OCI-LY7 (cell line): ENCODE data around the gene NPR3. TPM values are rescaled to one million over a fixed set of nuclear protein-coding genes. Genes with fewer than 3 reads are reported as not detected.
"Not testable (repeated sequence)": the region's sequence is repeated elsewhere in the genome, so short reads cannot be mapped to it uniquely, and the experiment has no call there.

ENCODE experiments used
- BruUV-seq: library from RNA; stranded (reverse); fragments of 400-500 nt; replicated peaks from 2 replicates; lab custom pipeline; 2021; lab: Mats Ljungman, UMichigan
- CTCF ChIA-PET: fragments of 300-600 bp; sonication (Branson Sonifier 250); formaldehyde crosslinking; loops from one replicate; lab custom pipeline; 2022; ENCODE audit warnings: antibody characterized with exemption; ENCODE audit not compliant: unreplicated experiment; lab: Charles Lee
- POLR2A ChIA-PET: fragments of 300-600 bp; sonication (Branson Sonifier 250); formaldehyde crosslinking; loops from one replicate; lab custom pipeline; 2022; ENCODE audit warnings: antibody characterized with exemption; lab: Charles Lee
- DNase-seq: peaks from one replicate; pipeline ENCODE4 v3.0.0-alpha.2; 2015; ENCODE audit warnings: low spot score
- H2AFZ ChIP-seq: fragments of 200-600 bp; sonication (generic), shearing (Covaris generic); 2 replicates; pipeline ENCODE4 v1.6.1; 2014; ENCODE audit warnings: mild to moderate bottlenecking, antibody characterized with exemption, low read length, moderate library complexity
- H3K27ac ChIP-seq: fragments of 200-600 bp; sonication (generic); 2 replicates; pipeline ENCODE4 v1.5.1; 2014; ENCODE audit warnings: mixed run types, low read depth, mild to moderate bottlenecking, moderate library complexity, low read length, inconsistent platforms; ENCODE audit not compliant: poor library complexity, severe bottlenecking
- H3K36me3 ChIP-seq: fragments of 200-600 bp; sonication (generic); 2 replicates; pipeline ENCODE4 v1.6.1; 2014; ENCODE audit warnings: mild to moderate bottlenecking, antibody characterized with exemption, low read length, moderate library complexity, mixed read lengths; ENCODE audit not compliant: insufficient read depth
- H3K4me1 ChIP-seq: fragments of 200-600 bp; sonication (generic); 2 replicates; pipeline ENCODE4 v1.5.1; 2014; ENCODE audit warnings: mild to moderate bottlenecking, low read length; ENCODE audit not compliant: insufficient read depth, poor library complexity, severe bottlenecking
- H3K4me2 ChIP-seq: fragments of 200-600 bp; sonication (generic); 2 replicates; pipeline ENCODE4 v1.6.1; 2014; ENCODE audit warnings: mild to moderate bottlenecking, low read length
- H3K4me3 ChIP-seq: fragments of 200-600 bp; sonication (generic); 2 replicates; pipeline ENCODE4 v1.5.1; 2014; ENCODE audit warnings: mild to moderate bottlenecking, low read depth, low read length; ENCODE audit not compliant: poor library complexity, severe bottlenecking
- H3K79me2 ChIP-seq: fragments of 200-600 bp; sonication (generic); 2 replicates; pipeline ENCODE4 v1.6.1; 2016; ENCODE audit warnings: low read depth, mild to moderate bottlenecking, low read length, moderate library complexity, mixed read lengths; ENCODE audit not compliant: insufficient read depth
- H3K9me2 ChIP-seq: fragments of 200-600 bp; sonication (generic); 2 replicates; pipeline ENCODE4 v1.6.1; 2016; ENCODE audit warnings: mild to moderate bottlenecking, low read length, mixed read lengths; ENCODE audit not compliant: insufficient read depth
- H3K9me3 ChIP-seq: fragments of 200-600 bp; sonication (generic); 2 replicates; pipeline ENCODE4 v1.6.1; 2014; ENCODE audit warnings: mild to moderate bottlenecking, mixed run types, low read length, mixed read lengths
- H4K20me1 ChIP-seq: fragments of 200-600 bp; sonication (generic); 2 replicates; pipeline ENCODE4 v1.6.1; 2014; ENCODE audit warnings: mild to moderate bottlenecking, antibody characterized with exemption, low read length, moderate library complexity, mixed read lengths; ENCODE audit not compliant: insufficient read depth
- CTCF ChIP-seq: fragments of 200-600 bp; sonication (generic); conservative IDR thresholded peaks from 2 replicates; pipeline ENCODE4 v1.5.1; 2014; ENCODE audit warnings: mild to moderate bottlenecking, antibody characterized with exemption, low read length, moderate library complexity, mixed read lengths
- EZH2phosphoT487 ChIP-seq: fragments of 200-600 bp; sonication (generic); IDR thresholded peaks from 2 replicates; pipeline ENCODE4 v1.6.1; 2018; ENCODE audit warnings: low read depth, borderline replicate concordance, mild to moderate bottlenecking, mixed run types, antibody characterized with exemption, low read length, moderate library complexity, mixed read lengths
- intact Hi-C: fragments of 100-400 bp; cut with micrococcal nuclease; formaldehyde crosslinking; loops from one replicate; pipeline ENCODE4 v1.10.0; 2022; ENCODE audit not compliant: unreplicated experiment
- total RNA-seq, 2 experiments: library from RNA; depleted of rRNA in 1 of 2; stranded (reverse); fragments of >200 nt in 1 of 2; shearing (Covaris generic) in 1 of 2; gene quantifications; 2 replicates each; pipeline ENCODE4 v1.2.3, GENCODE V29; 2014 to 2022

Gene NPR3
- total RNA-seq, 2 experiments from 2014 or later, result not detected

GRCh38 chr5:32803656-32804055, 92.5 kb downstream of the NPR3 start:
- H3K79me2 ChIP-seq, result no peaks in the 10 kb centered on the region
- H3K4me1 ChIP-seq, result no peaks in the 10 kb centered on the region
- ChIA-PET POLR2A (interaction anchor here (0.7 to 1.2 kb wide), 3 partner anchors 10 to 20 kb away, joined by 3 to 4 read pairs (median 3); no protein-coding TSS in a partner anchor), CTCF (no interaction called here)
- DNase-seq, result no peak
- no TSS peak for BruUV-seq
- H3K9me3 ChIP-seq, result no peaks in the 10 kb centered on the region
- no peaks in the 10 kb centered on the region for H3K36me3 ChIP-seq
- H3K27ac ChIP-seq, result no peak overlapping the region
- H4K20me1 ChIP-seq, result no peaks in the 10 kb centered on the region
- no peak overlapping the region for H3K4me3 ChIP-seq
- TF ChIP-seq EZH2phosphoT487 (no peak), CTCF (no peak)
- H3K4me2 ChIP-seq, result no peak overlapping the region
- no peak overlapping the region for H2AFZ ChIP-seq
- H3K9me2 ChIP-seq, result no peaks in the 10 kb centered on the region
- intact Hi-C loops, result no loop called here

GRCh38 chr5:32805462-32805861, 94.3 kb downstream of the NPR3 start:
- H3K9me2 ChIP-seq, DNase-seq, H2AFZ ChIP-seq, H3K4me3 ChIP-seq, H3K79me2 ChIP-seq, H4K20me1 ChIP-seq, H3K36me3 ChIP-seq, H3K4me2 ChIP-seq, intact Hi-C loops, H3K4me1 ChIP-seq, CTCF ChIA-PET, POLR2A ChIA-PET, BruUV-seq, H3K27ac ChIP-seq, H3K9me3 ChIP-seq: not testable (repeated sequence)

- H4K20me1 ChIP-seq, result no peaks in the 10 kb centered on the region
- H2AFZ ChIP-seq, result no peak overlapping the region
- H3K4me3 ChIP-seq, result no peak overlapping the region
- H3K79me2 ChIP-seq, result no peaks in the 10 kb centered on the region
- H3K27ac ChIP-seq, result no peak overlapping the region
- CTCF ChIA-PET, result no interaction called here
- no peak for DNase-seq
- POLR2A ChIA-PET, result interaction anchor here (0.6 to 0.7 kb wide), 2 partner anchors 11 to 18 kb away, joined by 3 read pairs; no protein-coding TSS in a partner anchor
- TF ChIP-seq EZH2phosphoT487 (no peak), CTCF (no peak)
- BruUV-seq, result no TSS peak
- H3K9me2 ChIP-seq, result no peaks in the 10 kb centered on the region
- no peaks in the 10 kb centered on the region for H3K9me3 ChIP-seq
- H3K4me1 ChIP-seq, result no peaks in the 10 kb centered on the region
- no peaks in the 10 kb centered on the region for H3K36me3 ChIP-seq
- intact Hi-C loops, result no loop called here
- H3K4me2 ChIP-seq, result no peak overlapping the region
Observed at GRCh38 chr5:32805971-32806638, 95.0 kb downstream of the NPR3 start.
